ENCODE data around the gene RAB1A. TPM values are rescaled to one million over a fixed set of nuclear protein-coding genes. Genes with fewer than 3 reads are reported as not detected.

RAB1A gene
- total RNA-seq, 1 experiment from 2014 or later: 97.9 TPM

GRCh38 chr2:65093211-65093610 is 36.7 kb downstream of the RAB1A start:
- no peak for DNase-seq (ENCODE audit: low spot score)

GRCh38 chr2:65092791-65093190 is 37.1 kb downstream of the RAB1A start:
- DNase-seq (ENCODE audit: low spot score): no peak

GRCh38 chr2:65085148-65085547 is 44.8 kb downstream of the RAB1A start:
- DNase-seq (ENCODE audit: low spot score): no peak

GRCh38 chr2:65081232-65081685 is 48.6 kb downstream of the RAB1A start:
- no peak for DNase-seq (ENCODE audit: low spot score)

- DNase-seq (ENCODE audit: low spot score): no peak
Observed at GRCh38 chr2:65079017-65079416, 50.9 kb downstream of the RAB1A start.

GRCh38 chr2:65077898-65078297 is 52.0 kb downstream of the RAB1A start:
- DNase-seq (ENCODE audit: low spot score): no peak

- DNase-seq (ENCODE audit: low spot score): no peak
Observed at GRCh38 chr2:65076345-65076710, 53.6 kb downstream of the RAB1A start.

- peak; percentile 79 for DNase-seq (ENCODE audit: low spot score)
Observed at GRCh38 chr2:65075605-65076344, 54.1 kb downstream of the RAB1A start.

- no peak for DNase-seq (ENCODE audit: low spot score)
Observed at GRCh38 chr2:65075176-65075575, 54.7 kb downstream of the RAB1A start.

- no peak for DNase-seq (ENCODE audit: low spot score)
Observed at GRCh38 chr2:65073879-65074565, 55.9 kb downstream of the RAB1A start.

- no peak for DNase-seq (ENCODE audit: low spot score)
Observed at GRCh38 chr2:65072181-65072970, 57.5 kb downstream of the RAB1A start.

GRCh38 chr2:65071499-65072180 is 58.3 kb downstream of the RAB1A start:
- DNase-seq (ENCODE audit: low spot score): no peak

- no peak for DNase-seq (ENCODE audit: low spot score)
Observed at GRCh38 chr2:65070856-65071255, 59.0 kb downstream of the RAB1A start.

- DNase-seq (ENCODE audit: low spot score): peak; percentile 65
Observed at GRCh38 chr2:65070172-65070830, 59.6 kb downstream of the RAB1A start.

- no peak for DNase-seq (ENCODE audit: low spot score)
Observed at GRCh38 chr2:65069439-65069824, 60.5 kb downstream of the RAB1A start.

GRCh38 chr2:65067806-65068553 is 61.9 kb downstream of the RAB1A start:
- DNase-seq (ENCODE audit: low spot score): no peak

- peak; percentile 80 for DNase-seq (ENCODE audit: low spot score)
Observed at GRCh38 chr2:65064728-65065552, 65.0 kb downstream of the RAB1A start.

- DNase-seq (ENCODE audit: low spot score): no peak
Observed at GRCh38 chr2:65062843-65063825, 66.8 kb downstream of the RAB1A start.

Data from HT-29 (cell line).